K562 (cell line): ENCODE results near the gene PPP4R4. TPM values are rescaled to one million over a fixed set of nuclear protein-coding genes. Genes with fewer than 3 reads are reported as not detected.

Experiments used
- ATAC-seq: fragments of 200-7000 bp; cut with Tn5 transposase; 3 replicates; pipeline ENCODE4 v1.9.1; 2020; ENCODE audit warnings: moderate library complexity
- BruUV-seq: library from RNA; stranded (reverse); fragments of 400-500 nt; replicated peaks from 2 replicates; lab custom pipeline; 2021; lab: Mats Ljungman, UMichigan
- CTCF ChIA-PET: fragments of 300-600 bp; formaldehyde crosslinking; extraction: SDS; loops from one replicate; lab custom pipeline; 2021; ENCODE audit warnings: low intra/inter-chr PET ratio; lab: Yijun Ruan, JAX
- POLR2A ChIA-PET: fragments of 300-600, 350-650 bp; sonication (Branson Sonifier 250); formaldehyde crosslinking; extraction: SDS; loops from one replicate; lab custom pipeline; 2021; ENCODE audit warnings: antibody characterized with exemption, inconsistent platforms; lab: Yijun Ruan, JAX
- DNase-seq, 4 experiments: peaks; one replicate each; pipeline versions ENCODE4 v3.0.0 to v3.0.0-alpha.2; 2011 to 2018; ENCODE audit warnings: low spot score in 3 of 4, mixed read lengths in 3 of 4; ENCODE audit errors: extremely low read depth in 1 of 4
- FAIRE-seq: peaks from 2 replicates; lab custom pipeline; 2011; peaks lifted over from hg19 to GRCh38; lab: Jason Lieb, UNC
- H2AFZ ChIP-seq: 2 replicates; pipeline ENCODE4 v1.6.0; 2011; ENCODE audit warnings: low read depth, low read length, control low read depth, inconsistent platforms
- H3K27ac ChIP-seq: fragments of 200-600 bp; 3 replicates; pipeline ENCODE4 v1.8.0; 2011; ENCODE audit warnings: low read depth, mild to moderate bottlenecking, control low read depth, inconsistent platforms, low read length, moderate library complexity, mixed read lengths; ENCODE audit errors: extremely low read depth
- H3K27me3 ChIP-seq, 2 experiments: fragments of 300-600 bp in 1 of 2; 2 replicates in 1 of 2; 3 replicates in 1 of 2; pipeline versions ENCODE4 v1.6.0 to v1.8.0; 2011; ENCODE audit warnings: inconsistent platforms in 2 of 2, low read length in 2 of 2, mild to moderate bottlenecking in 1 of 2, mixed read lengths in 1 of 2, moderate library complexity in 1 of 2; ENCODE audit not compliant: control insufficient read depth in 2 of 2, insufficient read depth in 2 of 2
- H3K36me3 ChIP-seq: fragments of 300-600 bp; 3 replicates; pipeline ENCODE4 v1.8.0; 2011; ENCODE audit warnings: mild to moderate bottlenecking, low read length, inconsistent platforms; ENCODE audit not compliant: control insufficient read depth, insufficient read depth
- H3K4me1 ChIP-seq, 2 experiments: fragments of 200-600 bp in 1 of 2; replicated peaks in 1 of 2; 2 replicates in 1 of 2; 3 replicates in 1 of 2; pipeline versions ENCODE4 v1.5.1 to v1.8.0; 2011; ENCODE audit warnings: inconsistent platforms in 2 of 2, low read length in 2 of 2, mild to moderate bottlenecking in 1 of 2, mixed read lengths in 1 of 2, moderate library complexity in 1 of 2; ENCODE audit not compliant: control insufficient read depth in 2 of 2, insufficient read depth in 2 of 2
- H3K4me2 ChIP-seq: 2 replicates; pipeline ENCODE4 v1.6.1; 2011; ENCODE audit warnings: low read length, control low read depth, inconsistent platforms, mixed read lengths; ENCODE audit not compliant: insufficient read depth
- H3K4me3 ChIP-seq: fragments of 200-600 bp; sonication (generic), shearing (Covaris generic); 2 replicates; pipeline ENCODE4 v1.5.1; 2016; ENCODE audit warnings: control low read depth, inconsistent platforms
- H3K79me2 ChIP-seq: fragments of 200-600 bp; 3 replicates; pipeline ENCODE4 v1.8.0; 2011; ENCODE audit warnings: low read length, inconsistent platforms; ENCODE audit not compliant: control insufficient read depth, insufficient read depth
- H3K9ac ChIP-seq, 2 experiments: 2 replicates each; pipeline versions ENCODE4 v1.6.0 to v1.6.1; 2011; ENCODE audit warnings: low read depth in 2 of 2, low read length in 2 of 2, control low read depth in 1 of 2, inconsistent platforms in 1 of 2, mild to moderate bottlenecking in 1 of 2, mixed read lengths in 1 of 2; ENCODE audit not compliant: insufficient read depth in 1 of 2
- H3K9me1 ChIP-seq: one replicate; pipeline ENCODE4 v1.6.0; 2011; ENCODE audit warnings: inconsistent platforms, mild to moderate bottlenecking, low read length, moderate library complexity; ENCODE audit not compliant: control insufficient read depth, insufficient read depth
- H3K9me3 ChIP-seq: replicated peaks from 2 replicates; pipeline ENCODE4 v1.5.1; 2011; ENCODE audit warnings: low read depth, low read length, inconsistent platforms; ENCODE audit not compliant: control insufficient read depth, insufficient read depth
- H4K20me1 ChIP-seq: replicated peaks from 2 replicates; pipeline ENCODE4 v1.6.1; 2011; ENCODE audit warnings: low read length, inconsistent platforms, mixed read lengths; ENCODE audit not compliant: control insufficient read depth, insufficient read depth
- ARID2 ChIP-seq: fragments of 450-650 bp; IDR thresholded peaks from 2 replicates; pipeline ENCODE4 v1.6.1; 2017; ENCODE audit warnings: antibody characterized with exemption, mild to moderate bottlenecking
- TARDBP ChIP-seq: fragments of 450-650 bp; IDR thresholded peaks from 2 replicates; pipeline ENCODE4 v1.6.1; 2016
- whole genome bisulfite sequencing: fragments of 100-300 bp; shearing (Covaris generic); methylation state at CpG from one replicate; pipeline ENCODE4 v1.1.6; 2016; ENCODE audit warnings: low coverage, mixed read lengths; ENCODE audit not compliant: insufficient coverage; ENCODE audit errors: missing lambda C conversion rate; 5-methylcytosine and 5-hydroxymethylcytosine counted together
- in situ Hi-C: fragments of 300-500 bp; cut with MboI; formaldehyde crosslinking; loops from 4 replicates; pipeline ENCODE4 v1.15.0; 2018; ENCODE audit warnings: inconsistent platforms, mixed read lengths
- intact Hi-C: fragments of 100-400 bp; cut with micrococcal nuclease; formaldehyde crosslinking; loops from 2 replicates; pipeline ENCODE4 v1.14.2; 2022
- polyA plus RNA-seq, 8 experiments: library from polyadenylated mRNA; depleted of rRNA in 4 of 8; stranded (reverse) in 5 of 8; unstranded in 3 of 8; fragments of >200 nt; fragmentation: Nextera tagmentation in 2 of 8; fragmentation: Illumina TruSeq in 1 of 8; extraction: Ambion mirVana in 2 of 8; extraction: Trizol in 1 of 8; gene quantifications; 2 replicates each; pipeline versions ENCODE4 v1.2.1 to v1.2.3, GENCODE V29; 2011 to 2014; ENCODE audit warnings: inconsistent platforms in 1 of 8, missing spikeins in 1 of 8
- total RNA-seq, 7 experiments: library from RNA; depleted of rRNA in 6 of 7; stranded (reverse); fragments of >200 nt in 6 of 7; fragmentation: Illumina TruSeq in 2 of 7; extraction: Trizol in 2 of 7; gene quantifications; 2 replicates each; pipeline versions ENCODE4 v1.2.1 to v1.2.3, GENCODE V29; 2011 to 2021; ENCODE audit warnings: low replicate concordance in 1 of 7
- TF ChIP-seq, protein P1 (sequence below): fragments of 250-450 bp; sonication (Bioruptor Pico); IDR thresholded peaks from 2 replicates; pipeline ENCODE4 v1.4.0; 2020; ENCODE audit warnings: borderline replicate concordance
- TF ChIP-seq, protein P2 (sequence below): sonication (generic); formaldehyde crosslinking; IDR thresholded peaks from 2 replicates; pipeline ENCODE4 v1.8.0; 2023; ENCODE audit warnings: mild to moderate bottlenecking, missing genetic modification reagents

PPP4R4 gene
- total and polyA plus RNA-seq, 9 of the 15 experiments (the other 6 are each of a cell fraction or from before 2014, with no cell fraction given), result 0.11 to 0.26 TPM; not detected in 7

DNA sequence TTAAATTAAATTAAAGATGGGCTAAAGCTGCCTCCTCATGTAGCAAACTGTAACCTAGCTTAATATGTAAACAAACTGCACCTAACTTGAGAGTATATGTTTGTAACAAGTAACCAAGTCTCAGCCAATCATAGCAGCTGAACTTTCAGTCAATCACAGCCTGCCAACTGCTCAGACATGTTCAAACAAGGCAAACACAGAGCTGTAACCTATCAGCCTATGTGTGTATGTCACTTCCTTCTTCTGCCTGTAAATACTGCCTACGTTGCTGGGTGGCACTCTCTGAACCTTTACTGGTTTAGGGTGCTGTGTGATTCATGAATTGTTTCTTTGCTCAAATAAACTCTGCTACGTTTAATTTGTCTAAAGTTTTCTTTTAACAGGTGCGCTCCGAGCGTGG is 146.1 kb downstream of the PPP4R4 start:
- FAIRE-seq, result no peak

More for the DNA sequence above, 146.1 kb downstream of the PPP4R4 start:
- Histone ChIP-seq H3K9me1 (no peaks in the 10 kb centered on the region), H3K4me2 (no peak overlapping the region), H3K9ac (no peak overlapping the region), H2AFZ (no peak overlapping the region), H3K79me2 (no peaks in the 10 kb centered on the region), H4K20me1 (no peaks in the 10 kb centered on the region), H3K27ac (no peak overlapping the region), H3K4me1 (no peaks in the 10 kb centered on the region), H3K4me3 (no peak overlapping the region), H3K9me3 (no peaks in the 10 kb centered on the region), H3K27me3 (no peaks in the 10 kb centered on the region), H3K36me3 (no peaks in the 10 kb centered on the region)
- no TSS peak for BruUV-seq
- ChIA-PET CTCF (no interaction called here), POLR2A (no interaction called here)
- in situ Hi-C loops (no loop called here), intact Hi-C loops (no loop called here)
- TF ChIP-seq TARDBP (no peak), ARID2 (no peak)
- TF ChIP-seq, protein P1, sequence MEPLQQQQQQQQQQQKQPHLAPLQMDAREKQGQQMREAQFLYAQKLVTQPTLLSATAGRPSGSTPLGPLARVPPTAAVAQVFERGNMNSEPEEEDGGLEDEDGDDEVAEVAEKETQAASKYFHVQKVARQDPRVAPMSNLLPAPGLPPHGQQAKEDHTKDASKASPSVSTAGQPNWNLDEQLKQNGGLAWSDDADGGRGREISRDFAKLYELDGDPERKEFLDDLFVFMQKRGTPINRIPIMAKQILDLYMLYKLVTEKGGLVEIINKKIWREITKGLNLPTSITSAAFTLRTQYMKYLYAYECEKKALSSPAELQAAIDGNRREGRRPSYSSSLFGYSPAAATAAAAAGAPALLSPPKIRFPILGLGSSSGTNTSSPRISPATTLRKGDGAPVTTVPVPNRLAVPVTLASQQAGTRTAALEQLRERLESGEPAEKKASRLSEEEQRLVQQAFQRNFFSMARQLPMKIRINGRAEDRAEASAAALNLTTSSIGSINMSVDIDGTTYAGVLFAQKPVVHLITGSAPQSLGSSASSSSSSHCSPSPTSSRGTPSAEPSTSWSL (CRISPR knock-in tag), result no peak
- TF ChIP-seq, protein P2, sequence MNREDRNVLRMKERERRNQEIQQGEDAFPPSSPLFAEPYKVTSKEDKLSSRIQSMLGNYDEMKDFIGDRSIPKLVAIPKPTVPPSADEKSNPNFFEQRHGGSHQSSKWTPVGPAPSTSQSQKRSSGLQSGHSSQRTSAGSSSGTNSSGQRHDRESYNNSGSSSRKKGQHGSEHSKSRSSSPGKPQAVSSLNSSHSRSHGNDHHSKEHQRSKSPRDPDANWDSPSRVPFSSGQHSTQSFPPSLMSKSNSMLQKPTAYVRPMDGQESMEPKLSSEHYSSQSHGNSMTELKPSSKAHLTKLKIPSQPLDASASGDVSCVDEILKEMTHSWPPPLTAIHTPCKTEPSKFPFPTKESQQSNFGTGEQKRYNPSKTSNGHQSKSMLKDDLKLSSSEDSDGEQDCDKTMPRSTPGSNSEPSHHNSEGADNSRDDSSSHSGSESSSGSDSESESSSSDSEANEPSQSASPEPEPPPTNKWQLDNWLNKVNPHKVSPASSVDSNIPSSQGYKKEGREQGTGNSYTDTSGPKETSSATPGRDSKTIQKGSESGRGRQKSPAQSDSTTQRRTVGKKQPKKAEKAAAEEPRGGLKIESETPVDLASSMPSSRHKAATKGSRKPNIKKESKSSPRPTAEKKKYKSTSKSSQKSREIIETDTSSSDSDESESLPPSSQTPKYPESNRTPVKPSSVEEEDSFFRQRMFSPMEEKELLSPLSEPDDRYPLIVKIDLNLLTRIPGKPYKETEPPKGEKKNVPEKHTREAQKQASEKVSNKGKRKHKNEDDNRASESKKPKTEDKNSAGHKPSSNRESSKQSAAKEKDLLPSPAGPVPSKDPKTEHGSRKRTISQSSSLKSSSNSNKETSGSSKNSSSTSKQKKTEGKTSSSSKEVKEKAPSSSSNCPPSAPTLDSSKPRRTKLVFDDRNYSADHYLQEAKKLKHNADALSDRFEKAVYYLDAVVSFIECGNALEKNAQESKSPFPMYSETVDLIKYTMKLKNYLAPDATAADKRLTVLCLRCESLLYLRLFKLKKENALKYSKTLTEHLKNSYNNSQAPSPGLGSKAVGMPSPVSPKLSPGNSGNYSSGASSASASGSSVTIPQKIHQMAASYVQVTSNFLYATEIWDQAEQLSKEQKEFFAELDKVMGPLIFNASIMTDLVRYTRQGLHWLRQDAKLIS (CRISPR knock-in tag), result no peak
- no peak for DNase-seq
- no peak for ATAC-seq
- WGBS, result 0% methylated on average over 5 of the region's 5 CpGs
